Measurements from ENCODE around the gene OR10S1.
"Not testable (repeated sequence)": the region's sequence is repeated elsewhere in the genome, so short reads cannot be mapped to it uniquely, and the experiment has no call there.

The OR10S1 gene

GRCh38 chr11:123977731-123978347, at the start of gene OR10S1:
Gene OR10S1, minus strand, starts transcription at chr11:123977781. Its CDS starts 117 bp downstream, at chr11:123977664.
- no peak for DNase-seq (ENCODE audit: low read depth in 4 of 4, low spot score in 1 of 4)

DNA sequence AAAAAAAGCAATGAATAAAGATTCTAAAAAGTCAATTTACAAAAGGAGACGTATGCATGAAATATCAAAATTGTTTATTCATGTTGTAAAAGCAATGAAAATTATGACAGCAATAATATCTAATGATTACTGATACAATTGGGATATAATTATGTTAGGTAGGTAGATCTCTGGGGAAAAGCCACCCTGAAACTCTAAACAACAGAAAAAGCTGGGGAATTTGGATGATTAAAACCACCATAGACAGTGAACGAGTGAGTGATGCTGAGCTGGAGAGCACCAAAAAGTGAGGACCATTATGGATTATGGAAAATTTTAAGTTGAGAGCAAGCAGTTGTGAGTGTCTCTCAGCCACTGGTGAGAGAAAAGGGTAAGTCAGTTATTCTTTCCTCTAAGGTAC, 48.9 kb upstream of the OR10S1 start, which contains the start of gene OR10G8:
OR10G8 (plus strand) TSS at position 301 of the 400 bp plus-strand sequence. CDS start 2,825 bp downstream, outside the sequence.
- no peak for DNase-seq (ENCODE audit: low read depth in 4 of 4, low spot score in 1 of 4)

GRCh38 chr11:124015837-124016236, 38.3 kb upstream of the OR10S1 start:
- not testable (repeated sequence) for DNase-seq (ENCODE audit: low read depth in 4 of 4, low spot score in 1 of 4)

DNA sequence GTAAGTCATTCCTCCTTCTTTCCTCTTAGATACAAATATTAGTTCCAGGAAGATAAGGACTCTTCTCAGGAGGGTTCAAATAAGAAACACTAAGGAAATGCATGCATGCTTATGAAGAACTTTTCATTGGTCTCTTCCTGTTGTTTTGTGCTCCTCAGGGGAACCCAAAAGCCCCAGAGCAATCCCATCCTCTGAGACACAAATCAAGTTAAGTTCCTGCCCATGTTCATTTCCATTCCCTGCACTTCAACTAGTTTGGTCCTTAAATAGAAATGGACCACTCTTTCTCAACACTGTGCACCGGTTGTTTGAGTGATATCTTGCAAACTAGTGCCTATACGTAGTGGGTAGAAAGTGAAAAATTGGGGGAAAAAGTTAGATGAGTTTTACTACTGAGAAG, 35.1 kb upstream of the OR10S1 start, which contains the start of gene OR10G4:
OR10G4 (plus strand) TSS at position 301 of the 400 bp plus-strand sequence. CDS start 2,578 bp downstream, outside the sequence.
- DNase-seq (ENCODE audit: low read depth in 4 of 4, low spot score in 1 of 4) = no peak

- no peak for DNase-seq (ENCODE audit: low read depth in 4 of 4, low spot score in 1 of 4)
These were observed 17.5 kb upstream of the OR10S1 start, which contains the start of gene OR10G6 for GRCh38 chr11:123995119-123995518. Gene OR10G6, minus strand, starts transcription at chr11:123995161. Its CDS starts 0 bp downstream, at chr11:123995161.

- DNase-seq (ENCODE audit: low read depth in 4 of 4, low spot score in 1 of 4) = no peak
These were observed 1.7 kb upstream of the OR10S1 start for GRCh38 chr11:123979311-123979710.

GRCh38 chr11:123976770-123977560, 616 bp downstream of the OR10S1 start:
- no peak for DNase-seq (ENCODE audit: low read depth in 4 of 4, low spot score in 1 of 4)

GRCh38 chr11:123973816-123974215, 3.8 kb downstream of the OR10S1 start:
- no peak for DNase-seq (ENCODE audit: low read depth in 4 of 4, low spot score in 1 of 4)

DNA sequence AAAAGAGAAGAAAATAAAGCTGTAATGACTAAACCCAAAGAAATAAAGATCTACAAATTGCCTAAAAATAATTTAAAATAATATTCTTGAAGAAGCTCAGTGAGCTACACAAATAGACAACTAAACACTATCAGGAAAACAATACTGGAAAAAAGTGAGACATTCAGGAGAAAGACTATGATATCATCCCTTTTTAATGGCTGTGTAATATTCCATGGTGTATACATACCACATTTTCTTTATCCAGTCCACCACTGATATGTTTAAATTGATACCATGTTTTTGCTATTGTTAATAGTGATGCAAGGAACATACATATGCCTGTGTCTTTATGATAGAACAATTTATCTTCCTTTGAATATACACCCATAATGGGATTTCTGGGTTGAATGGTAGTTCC, 20.8 kb downstream of the OR10S1 start:
- DNase-seq (ENCODE audit: low read depth in 4 of 4, low spot score in 1 of 4) = no peak

DNA sequence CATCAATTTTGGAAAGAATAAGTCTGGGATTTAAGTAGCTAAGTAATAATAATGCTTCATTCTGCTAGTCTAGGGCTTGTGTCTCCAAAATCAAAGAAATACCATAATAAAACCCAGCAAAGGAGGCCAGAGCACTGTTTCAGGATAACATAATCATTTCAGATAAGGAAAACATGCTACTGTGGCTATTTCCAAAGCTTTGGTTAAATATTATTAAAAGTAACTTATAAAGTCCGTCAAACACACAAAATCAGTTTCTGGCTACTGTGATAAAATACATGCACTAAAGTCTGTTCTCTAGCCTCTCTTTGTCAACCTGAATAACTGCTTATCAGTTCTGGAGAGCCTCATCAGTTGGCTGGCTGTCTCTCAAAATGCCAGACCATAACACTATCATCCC, 32.4 kb downstream of the OR10S1 start:
- DNase-seq (ENCODE audit: low read depth in 4 of 4, low spot score in 1 of 4) = no peak

DNA sequence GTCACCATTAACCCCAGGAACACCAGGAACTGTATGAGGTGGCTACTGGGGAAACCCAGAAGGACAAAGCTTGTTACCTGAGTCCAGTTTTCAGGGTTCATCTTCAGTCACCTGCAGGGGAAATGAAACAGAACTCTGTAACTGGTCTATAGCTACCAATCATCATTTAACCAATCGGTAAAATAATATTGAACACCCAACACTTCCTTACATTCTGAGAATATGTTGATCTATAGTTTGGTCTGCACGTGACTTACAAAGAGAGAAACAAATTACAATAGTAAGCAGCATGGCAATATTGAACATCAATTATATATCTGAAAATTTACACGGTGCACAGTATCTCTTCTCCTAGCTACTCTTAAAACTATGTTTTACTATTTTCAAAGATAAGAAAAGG, 33.8 kb downstream of the OR10S1 start, which contains the start of gene OR6T1:
OR6T1 (minus strand) TSS at position 101 of the 400 bp plus-strand sequence; CDS start at position 101, 0 bp downstream.
- no peak for DNase-seq (ENCODE audit: low read depth in 4 of 4, low spot score in 1 of 4)

DNA sequence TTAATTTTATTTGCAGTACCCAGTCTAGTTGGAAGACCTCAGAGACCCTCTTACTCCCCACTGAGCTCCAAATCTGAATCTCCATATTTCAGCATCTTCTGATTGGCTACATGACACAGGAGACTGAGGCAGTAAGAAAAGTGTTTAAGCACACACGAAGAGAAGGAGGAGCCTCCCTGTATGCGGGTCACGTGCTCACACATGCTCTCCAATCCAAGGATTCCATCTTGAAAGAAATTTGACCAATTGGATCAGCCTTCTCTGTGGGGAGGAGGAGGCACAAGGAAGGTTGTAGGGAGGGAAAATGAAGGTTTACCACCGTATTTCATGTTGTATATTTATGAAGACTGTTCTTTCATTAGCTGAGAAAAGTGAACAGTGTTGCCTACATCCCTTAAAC, 35.2 kb downstream of the OR10S1 start:
- DNase-seq (ENCODE audit: low read depth in 4 of 4, low spot score in 1 of 4) = no peak

- no peak for DNase-seq (ENCODE audit: low read depth in 4 of 4, low spot score in 1 of 4)
These were observed 38.3 kb downstream of the OR10S1 start, which contains the start of gene OR4D5 for GRCh38 chr11:123939317-123939716. Gene OR4D5, plus strand, starts transcription at chr11:123939617. Its CDS starts 0 bp downstream, at chr11:123939617.

All from stimulated activated CD4-positive, alpha-beta T cell treated with anti-CD3 and anti-CD28 coated beads, Interleukin-1b, Interleukin-23, amount 100 ng/mL, for 24 hours (primary cell).